HUDEP-2 (cell line): ENCODE data around the gene SBK3.
"Not testable (repeated sequence)": the region's sequence is repeated elsewhere in the genome, so short reads cannot be mapped to it uniquely, and the experiment has no call there.

ENCODE experiments used
- DNase-seq, 76 experiments: peaks; one replicate each; lab custom pipeline; 2025; ENCODE audit not compliant: unreplicated experiment in 76 of 76; lab: John Stamatoyannopoulos, UW

SBK3 gene

GRCh38 chr19:55525289-55526101 is 19.8 kb downstream of the SBK3 start:
- DNase-seq: no peak

GRCh38 chr19:55520691-55521292 is 24.6 kb downstream of the SBK3 start:
- peak in 13 of 76 experiments; percentile 13 to 36 (median 26) for DNase-seq

- DNase-seq: no peak
These were observed 25.7 kb downstream of the SBK3 start for GRCh38 chr19:55519451-55520311.

GRCh38 chr19:55516878-55517620 is 28.3 kb downstream of the SBK3 start:
- peak in 75 of 76 experiments; percentile 55 to 98 (median 90) for DNase-seq

GRCh38 chr19:55508120-55508519 is 37.2 kb downstream of the SBK3 start:
- no peak for DNase-seq

- DNase-seq: no peak
These were observed 40.4 kb downstream of the SBK3 start for GRCh38 chr19:55504981-55505380.

GRCh38 chr19:55504252-55504603 is 41.1 kb downstream of the SBK3 start:
- no peak for DNase-seq

- peak in 75 of 76 experiments; percentile 54 to 100 (median 93) for DNase-seq
These were observed 41.7 kb downstream of the SBK3 start for GRCh38 chr19:55503502-55504251.

GRCh38 chr19:55503157-55503501 is 42.2 kb downstream of the SBK3 start:
- no peak for DNase-seq

- DNase-seq: no peak
These were observed 43.0 kb downstream of the SBK3 start for GRCh38 chr19:55502197-55502952.

GRCh38 chr19:55500368-55500952 is 44.9 kb downstream of the SBK3 start:
- no peak for DNase-seq

- no peak for DNase-seq
These were observed 47.0 kb downstream of the SBK3 start for GRCh38 chr19:55498246-55498840.

- DNase-seq: no peak
These were observed 47.6 kb downstream of the SBK3 start for GRCh38 chr19:55497763-55498162.

GRCh38 chr19:55496820-55497219 is 48.5 kb downstream of the SBK3 start:
- DNase-seq: not testable (repeated sequence)

- no peak for DNase-seq
These were observed 49.5 kb downstream of the SBK3 start for GRCh38 chr19:55495646-55496349.

GRCh38 chr19:55494172-55494761 is 51.1 kb downstream of the SBK3 start:
- DNase-seq: no peak

- no peak for DNase-seq
These were observed 51.6 kb downstream of the SBK3 start for GRCh38 chr19:55493645-55494171.
